Astrocyte of the spinal cord (primary cell): ENCODE results near the gene C12orf56.
A peak's percentile ranks its signal among the peaks of the same experiment; 100 is the strongest.
"Not testable (repeated sequence)": the region's sequence is repeated elsewhere in the genome, so short reads cannot be mapped to it uniquely, and the experiment has no call there.

Experiments
- DNase-seq: peaks from one replicate; pipeline ENCODE4 v3.0.0; 2011; ENCODE audit warnings: low read depth, low spot score
- H3K4me3 ChIP-seq: 2 replicates; pipeline ENCODE4 v1.5.1; 2011; ENCODE audit warnings: low read depth, mild to moderate bottlenecking, low read length, moderate library complexity
- in situ Hi-C: cut with HindIII; loops from 2 replicates; pipeline ENCODE4 v1.10.0; 2017; ENCODE audit warnings: low sequenced_read_pairs
- TF ChIP-seq, protein P1 (sequence below): IDR thresholded peaks from 2 replicates; pipeline ENCODE4 v1.5.1; 2012; ENCODE audit warnings: low read depth, mild to moderate bottlenecking, low read length, inconsistent platforms

The C12orf56 gene

DNA sequence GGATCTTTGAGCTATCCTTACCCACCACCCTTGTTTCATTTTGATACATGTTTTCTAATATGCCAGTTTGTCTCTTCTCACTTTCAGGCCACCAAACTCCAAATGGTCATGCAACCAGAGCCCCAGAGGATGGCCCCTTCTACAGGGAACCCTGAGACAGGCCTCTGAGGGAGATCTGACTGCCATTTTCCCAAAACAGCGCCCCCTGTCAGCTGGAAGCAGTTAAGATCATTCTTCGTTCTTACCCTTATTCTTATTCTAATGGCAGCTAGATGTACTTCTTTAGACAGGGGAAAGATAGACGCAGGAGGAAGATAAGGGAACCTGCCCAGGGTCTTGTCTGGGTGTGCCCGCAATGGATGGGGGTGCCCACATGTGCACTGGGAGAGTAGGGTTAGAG, 38.4 kb downstream of the C12orf56 start:
- DNase-seq, result no peak
- no peak overlapping the region for H3K4me3 ChIP-seq
- in situ Hi-C loops, result no loop called here
- TF ChIP-seq, protein P1, sequence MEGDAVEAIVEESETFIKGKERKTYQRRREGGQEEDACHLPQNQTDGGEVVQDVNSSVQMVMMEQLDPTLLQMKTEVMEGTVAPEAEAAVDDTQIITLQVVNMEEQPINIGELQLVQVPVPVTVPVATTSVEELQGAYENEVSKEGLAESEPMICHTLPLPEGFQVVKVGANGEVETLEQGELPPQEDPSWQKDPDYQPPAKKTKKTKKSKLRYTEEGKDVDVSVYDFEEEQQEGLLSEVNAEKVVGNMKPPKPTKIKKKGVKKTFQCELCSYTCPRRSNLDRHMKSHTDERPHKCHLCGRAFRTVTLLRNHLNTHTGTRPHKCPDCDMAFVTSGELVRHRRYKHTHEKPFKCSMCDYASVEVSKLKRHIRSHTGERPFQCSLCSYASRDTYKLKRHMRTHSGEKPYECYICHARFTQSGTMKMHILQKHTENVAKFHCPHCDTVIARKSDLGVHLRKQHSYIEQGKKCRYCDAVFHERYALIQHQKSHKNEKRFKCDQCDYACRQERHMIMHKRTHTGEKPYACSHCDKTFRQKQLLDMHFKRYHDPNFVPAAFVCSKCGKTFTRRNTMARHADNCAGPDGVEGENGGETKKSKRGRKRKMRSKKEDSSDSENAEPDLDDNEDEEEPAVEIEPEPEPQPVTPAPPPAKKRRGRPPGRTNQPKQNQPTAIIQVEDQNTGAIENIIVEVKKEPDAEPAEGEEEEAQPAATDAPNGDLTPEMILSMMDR, result peak; percentile 9

DNA sequence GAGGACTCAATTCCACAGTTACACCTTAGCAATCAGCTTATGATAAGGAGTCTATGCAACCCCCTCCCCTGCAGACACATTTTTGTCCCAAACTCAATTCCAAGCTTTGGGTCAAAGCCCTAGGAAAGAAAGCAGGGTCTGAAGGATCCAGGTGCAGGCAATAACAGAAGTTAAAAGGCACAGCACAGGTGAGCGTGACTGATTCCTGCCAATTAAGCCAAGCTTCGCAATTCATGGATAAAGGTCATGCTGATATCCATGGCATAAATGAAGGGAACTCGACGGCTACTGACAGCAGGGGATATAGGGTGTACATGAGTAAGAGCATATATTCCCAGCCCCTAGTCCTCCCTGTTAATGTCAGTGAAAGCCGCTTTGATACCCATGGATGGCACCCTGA, 39.3 kb downstream of the C12orf56 start:
- TF ChIP-seq, protein P1, result no peak
- no peak overlapping the region for H3K4me3 ChIP-seq
- no peak for DNase-seq
- in situ Hi-C loops, result no loop called here

DNA sequence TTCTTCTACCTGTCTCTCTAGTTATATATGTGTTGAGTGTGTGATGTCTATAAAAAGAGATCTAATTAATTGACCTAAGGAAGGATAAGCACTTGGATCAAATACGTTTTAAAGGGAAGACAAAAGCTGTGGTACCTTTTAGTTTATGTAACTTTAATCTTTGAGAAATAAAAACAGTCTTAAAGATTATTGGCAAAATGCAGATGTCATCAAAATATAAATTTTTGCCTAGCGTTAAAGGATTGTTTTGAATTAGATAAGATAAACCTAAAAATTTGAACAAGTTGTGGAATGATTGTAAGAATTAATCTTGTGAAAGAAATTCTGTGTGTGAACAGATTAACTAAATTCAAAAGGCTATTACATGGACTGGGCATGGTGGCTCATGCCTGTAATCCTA, 42.9 kb downstream of the C12orf56 start:
- TF ChIP-seq, protein P1, result no peak
- in situ Hi-C loops, result no loop called here
- H3K4me3 ChIP-seq, result no peak overlapping the region
- no peak for DNase-seq

DNA sequence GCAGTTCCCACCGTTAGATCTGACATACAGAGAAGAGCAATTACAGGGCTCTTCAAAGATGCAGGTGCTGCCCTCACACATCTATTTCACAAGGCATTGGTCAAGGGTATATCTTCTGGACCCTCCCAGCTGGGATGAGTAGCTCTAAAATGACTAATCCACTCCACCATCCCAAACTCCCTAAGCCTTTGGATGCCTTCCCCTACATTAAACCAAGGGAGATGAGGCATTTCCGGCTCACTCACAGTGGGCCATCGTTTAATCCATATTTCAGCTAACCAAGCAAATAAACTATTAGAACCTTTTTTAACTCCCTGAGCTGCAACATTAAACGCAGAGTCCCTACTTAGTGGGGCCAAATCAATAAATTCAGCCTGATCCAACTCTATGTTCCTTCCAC, 45.9 kb downstream of the C12orf56 start:
- DNase-seq, H3K4me3 ChIP-seq, in situ Hi-C loops: not testable (repeated sequence)

DNA sequence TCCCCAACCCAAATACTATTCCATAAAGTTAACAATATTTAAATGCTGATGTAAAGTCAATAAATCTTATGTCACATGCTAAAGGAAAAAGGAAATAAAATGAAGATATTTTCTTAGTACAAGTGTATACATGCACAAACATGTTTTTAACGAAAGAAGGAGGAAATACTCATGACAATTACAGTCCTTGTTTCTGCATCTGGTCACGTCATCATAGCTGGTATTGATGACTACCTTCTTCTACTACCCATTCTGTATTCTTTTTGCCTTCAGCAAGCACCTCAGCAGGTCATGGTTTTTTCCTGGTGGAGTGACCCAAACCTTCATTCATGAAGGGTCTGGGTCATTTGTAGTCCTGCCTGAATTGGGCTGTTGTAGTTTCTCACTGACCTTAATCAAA, 50.0 kb downstream of the C12orf56 start:
- H3K4me3 ChIP-seq, in situ Hi-C loops, DNase-seq: not testable (repeated sequence)

DNA sequence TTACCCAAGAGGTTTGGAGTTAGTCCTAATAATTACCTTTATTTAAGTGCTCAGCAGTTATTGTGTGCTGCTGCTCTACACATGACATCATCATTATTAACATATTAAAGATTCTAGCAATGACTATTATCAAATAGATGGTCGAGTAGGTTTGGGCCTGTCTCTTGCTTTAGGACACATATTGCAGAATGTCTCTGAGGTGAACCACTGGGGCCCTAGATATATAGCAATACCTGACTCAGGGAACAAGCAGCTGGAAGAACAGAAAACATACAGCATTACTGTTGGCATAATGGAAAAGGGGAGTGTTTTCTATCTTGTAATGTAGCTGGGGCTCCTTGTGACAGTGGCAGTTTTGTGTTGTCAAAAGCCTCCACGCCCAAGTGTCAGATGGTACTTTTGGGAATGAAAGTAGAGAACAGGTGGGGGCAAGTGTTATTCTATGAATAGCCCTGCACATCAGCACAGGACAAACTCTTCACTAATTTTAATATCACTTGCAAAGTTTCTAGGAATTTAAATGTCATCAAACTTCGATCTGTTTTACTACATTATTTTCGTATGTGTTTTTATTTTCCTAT, 54.6 kb downstream of the C12orf56 start:
- H3K4me3 ChIP-seq, result no peak overlapping the region
- TF ChIP-seq, protein P1, result no peak
- in situ Hi-C loops, result no loop called here
- DNase-seq, result no peak

DNA sequence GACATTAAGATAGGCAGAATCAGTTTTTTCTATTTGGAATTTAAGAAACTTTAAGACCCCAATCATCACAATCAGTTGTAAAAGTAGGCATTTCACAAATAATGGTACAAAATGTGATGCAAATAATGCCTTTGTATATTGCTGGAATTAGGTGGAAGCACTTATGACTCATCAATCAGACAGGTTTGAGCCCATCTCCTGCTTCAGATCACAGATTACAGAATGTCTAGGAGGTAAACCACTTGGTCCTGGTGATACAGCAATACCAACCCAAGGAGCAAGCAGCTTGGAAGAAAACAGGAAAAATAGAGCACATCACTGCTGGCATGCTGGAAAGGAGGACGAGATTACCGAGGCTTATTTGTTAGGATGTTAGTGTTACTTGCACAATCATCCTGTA, 57.6 kb downstream of the C12orf56 start:
- TF ChIP-seq, protein P1, result no peak
- no peak for DNase-seq
- in situ Hi-C loops, result no loop called here

DNA sequence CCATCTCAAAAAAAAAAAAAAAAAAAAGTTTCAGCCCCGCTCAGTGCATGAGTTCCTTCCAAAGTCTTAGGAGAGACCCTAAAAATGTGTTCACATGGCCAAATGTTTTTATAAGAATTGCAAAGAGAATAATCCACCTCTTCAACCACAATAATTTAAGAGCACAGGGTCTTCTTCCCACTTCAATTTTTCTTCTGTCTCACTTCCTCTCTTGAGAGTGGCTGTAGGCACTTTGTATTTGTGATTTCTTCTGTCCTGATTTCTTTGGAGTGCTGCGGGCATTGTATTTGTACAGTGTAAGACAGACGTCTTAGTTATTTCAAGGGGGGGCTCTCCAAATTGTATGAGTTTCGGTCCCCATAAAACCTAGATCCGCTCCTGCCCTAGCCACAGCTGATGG, 58.3 kb downstream of the C12orf56 start:
- in situ Hi-C loops, result no loop called here
- H3K4me3 ChIP-seq, result no peak overlapping the region
- DNase-seq, result no peak
- TF ChIP-seq, protein P1, result no peak

More for the DNA sequence above, 57.6 kb downstream of the C12orf56 start:
- no peak overlapping the region for H3K4me3 ChIP-seq

DNA sequence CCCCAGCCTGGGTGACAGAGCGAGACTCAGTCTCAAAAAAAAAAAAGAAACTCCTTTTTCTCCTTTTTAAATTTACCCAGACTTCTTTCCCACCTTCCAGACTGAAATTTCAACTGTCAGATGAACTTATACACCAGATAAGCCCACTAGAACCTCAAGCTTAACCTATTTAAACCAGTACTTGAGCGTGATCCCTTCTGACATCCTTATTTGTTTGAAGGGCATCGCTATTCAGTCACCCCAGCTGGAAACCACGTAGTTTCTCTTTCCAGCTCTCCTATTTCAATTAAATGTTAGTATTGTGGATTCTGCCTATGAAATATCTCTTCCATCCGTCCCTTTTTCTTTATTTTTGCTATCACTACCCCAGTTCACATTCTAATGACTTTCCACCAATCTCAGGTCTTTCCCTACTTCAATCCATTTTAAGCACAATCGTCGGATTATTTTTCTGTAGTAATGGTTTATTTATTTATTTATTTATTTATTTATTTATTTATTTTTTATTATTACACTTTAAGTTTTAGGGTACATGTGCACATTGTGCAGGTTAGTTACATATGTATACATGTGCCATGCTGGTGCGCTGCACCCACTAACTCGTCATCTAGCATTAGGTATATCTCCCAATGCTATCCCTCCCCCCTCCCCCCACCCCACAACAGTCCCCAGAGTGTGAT, 61.4 kb downstream of the C12orf56 start:
- H3K4me3 ChIP-seq, in situ Hi-C loops, DNase-seq: not testable (repeated sequence)
